GM18502 (cell line): ENCODE measurements around the gene ENPP3.
"Not testable (repeated sequence)": the region's sequence is repeated elsewhere in the genome, so short reads cannot be mapped to it uniquely, and the experiment has no call there.

Source experiments
- ATAC-seq: cut with Tn5 transposase; IDR thresholded peaks from one replicate; pipeline ENCODE4 v1.9.1; 2021; ENCODE audit warnings: mild to moderate bottlenecking; ENCODE audit not compliant: unreplicated experiment, poor library complexity

Gene ENPP3

GRCh38 chr6:131729550-131729949, 92.4 kb downstream of the ENPP3 start:
- no peak for ATAC-seq

- no peak for ATAC-seq
Observed at GRCh38 chr6:131730264-131730663, 93.2 kb downstream of the ENPP3 start.

GRCh38 chr6:131731224-131731623, 94.1 kb downstream of the ENPP3 start:
- ATAC-seq: no peak

GRCh38 chr6:131733376-131734016, 96.4 kb downstream of the ENPP3 start:
- ATAC-seq: no peak

- no peak for ATAC-seq
Observed at GRCh38 chr6:131736003-131736596, 99.0 kb downstream of the ENPP3 start.

GRCh38 chr6:131736811-131737210, 99.7 kb downstream of the ENPP3 start:
- no peak for ATAC-seq

GRCh38 chr6:131739136-131739535, 102.0 kb downstream of the ENPP3 start:
- ATAC-seq: no peak

- ATAC-seq: no peak
Observed at GRCh38 chr6:131740161-131740560, 103.1 kb downstream of the ENPP3 start.

- ATAC-seq: no peak
Observed at GRCh38 chr6:131741688-131742393, 104.7 kb downstream of the ENPP3 start.

GRCh38 chr6:131744432-131745287, 107.6 kb downstream of the ENPP3 start:
- ATAC-seq: no peak

GRCh38 chr6:131745476-131745875, 108.4 kb downstream of the ENPP3 start:
- no peak for ATAC-seq

GRCh38 chr6:131747821-131748353, 110.8 kb downstream of the ENPP3 start:
- no peak for ATAC-seq

- no peak for ATAC-seq
Observed at GRCh38 chr6:131749023-131749422, 111.9 kb downstream of the ENPP3 start.

- not testable (repeated sequence) for ATAC-seq
Observed at GRCh38 chr6:131751012-131751715, 114.1 kb downstream of the ENPP3 start.

GRCh38 chr6:131754088-131754487, 117.0 kb downstream of the ENPP3 start:
- no peak for ATAC-seq

- no peak for ATAC-seq
Observed at GRCh38 chr6:131754715-131755567, 117.8 kb downstream of the ENPP3 start.

- ATAC-seq: no peak
Observed at GRCh38 chr6:131755597-131755996, 118.5 kb downstream of the ENPP3 start.

GRCh38 chr6:131756039-131756438, 118.9 kb downstream of the ENPP3 start:
- ATAC-seq: no peak

GRCh38 chr6:131758920-131759319, 121.8 kb downstream of the ENPP3 start:
- ATAC-seq: no peak
